Measurements from ENCODE around the gene GAS2L2.

GAS2L2 gene

GRCh38 chr17:35752945-35753764 lies at the start of gene GAS2L2:
TSS of gene GAS2L2 (minus strand) at chr17:35753239. CDS start at chr17:35752850, 389 bp downstream.
- no peak for DNase-seq

GRCh38 chr17:35801583-35802224 lies 48.7 kb upstream of the GAS2L2 start:
- DNase-seq, result no peak

GRCh38 chr17:35799942-35800341 lies 46.9 kb upstream of the GAS2L2 start:
- no peak for DNase-seq

DNA sequence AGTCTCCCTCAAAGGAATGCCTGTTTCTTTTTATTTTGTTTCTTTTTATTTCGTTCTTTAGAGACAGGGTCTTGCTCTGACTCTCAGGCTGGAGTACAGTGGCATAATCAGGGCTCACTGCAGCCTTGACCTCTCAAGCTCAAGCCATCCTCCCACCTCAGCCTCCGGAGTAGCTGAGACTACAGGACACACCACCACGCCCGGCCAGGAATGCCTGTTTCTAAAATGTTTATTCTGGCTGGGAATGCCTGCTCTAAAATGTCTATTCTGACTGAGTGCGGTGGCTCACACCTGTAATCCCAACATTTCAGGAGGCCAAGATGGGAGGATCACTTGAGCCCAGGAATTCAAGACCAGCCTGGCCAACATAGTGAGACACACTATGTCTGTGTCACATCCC lies 44.9 kb upstream of the GAS2L2 start:
- no peak for DNase-seq

DNA sequence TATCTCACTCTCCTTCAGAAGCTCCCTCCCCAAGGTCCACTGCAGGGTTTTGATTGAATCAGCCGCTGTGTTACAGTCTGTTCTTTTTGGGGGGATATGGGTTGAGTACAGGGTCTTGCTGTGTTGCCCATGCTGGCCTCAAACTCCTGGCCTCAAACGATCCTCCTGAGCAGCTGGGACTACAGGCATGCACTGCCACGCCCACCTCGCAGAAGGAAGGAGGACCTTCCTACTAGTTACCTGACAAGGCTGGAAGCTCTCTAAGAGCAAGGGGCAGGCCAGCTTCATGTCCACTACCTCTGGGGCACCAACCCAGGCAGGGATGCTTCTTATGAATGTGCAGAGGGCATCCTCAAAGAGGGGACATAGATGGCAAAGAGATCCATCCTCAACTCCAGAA lies 44.3 kb upstream of the GAS2L2 start:
- DNase-seq, result no peak

DNA sequence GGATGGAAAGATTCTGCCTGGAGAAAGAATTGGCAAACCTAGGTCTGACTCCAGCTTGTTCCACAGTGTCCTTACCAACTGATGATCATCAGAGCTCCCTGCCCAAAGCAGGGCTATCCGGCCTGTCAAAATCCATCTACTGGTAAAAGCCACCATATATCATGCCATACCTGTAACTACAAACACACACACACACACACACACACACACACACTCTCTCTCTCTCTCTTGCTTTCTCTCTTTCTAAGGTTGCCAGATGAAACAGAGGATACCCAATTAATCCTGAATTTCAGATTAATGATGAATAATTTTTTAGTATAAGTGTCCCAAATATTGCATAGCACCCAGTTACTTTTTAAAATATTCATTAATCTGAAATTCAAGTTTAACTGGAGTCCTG lies 43.9 kb upstream of the GAS2L2 start:
- DNase-seq, result no peak

GRCh38 chr17:35795871-35796265 lies 42.8 kb upstream of the GAS2L2 start:
- no peak for DNase-seq

DNA sequence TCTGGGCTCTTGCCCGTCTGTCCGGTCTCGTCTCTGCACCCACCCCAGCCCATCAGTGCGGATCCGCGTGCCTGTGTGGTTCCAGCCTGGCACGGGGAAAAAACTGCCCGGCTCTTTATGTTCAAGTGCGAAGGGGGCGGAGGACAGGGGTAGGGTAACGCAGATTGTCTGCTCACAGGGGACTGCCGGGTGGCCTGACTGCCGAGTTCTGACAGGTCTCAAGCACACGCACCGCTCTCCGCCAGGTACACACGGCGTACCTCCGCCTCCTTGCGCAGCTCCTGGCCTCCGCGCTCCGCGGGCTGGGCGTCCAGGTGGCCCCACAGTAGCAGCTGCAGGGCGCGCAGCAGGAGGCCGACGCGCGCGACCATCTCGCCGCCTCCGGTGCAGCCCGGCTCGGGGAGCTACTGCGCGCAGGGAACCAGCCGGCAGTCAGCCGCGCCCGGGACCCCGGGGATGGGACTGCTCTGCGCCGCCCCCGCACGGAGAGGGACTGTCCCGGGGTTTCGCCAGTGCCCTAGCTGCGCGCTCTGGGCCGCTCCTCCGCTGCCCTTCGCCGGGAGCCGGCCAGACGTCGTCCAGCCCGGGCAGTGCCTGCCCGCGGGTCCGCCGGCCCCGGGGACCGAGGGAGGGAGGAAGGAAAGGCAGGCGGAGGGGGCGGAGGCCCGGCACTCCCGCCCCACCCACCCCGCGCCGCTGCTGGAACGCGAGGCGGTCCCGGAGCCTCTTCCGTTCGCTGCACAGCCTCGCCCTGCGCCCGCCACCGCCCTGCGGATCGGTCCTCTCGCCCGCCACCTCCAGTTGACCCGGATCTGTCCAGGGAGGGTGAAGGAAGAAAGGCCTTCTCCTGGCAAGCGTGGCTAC lies 42.2 kb upstream of the GAS2L2 start, which contains the start of gene MMP28:
MMP28 (minus strand) TSS at position 635 of the 864 bp plus-strand sequence; CDS start at position 371, 264 bp downstream.
- DNase-seq, result no peak

- no peak for DNase-seq
Observed at GRCh38 chr17:35793257-35793656, 40.2 kb upstream of the GAS2L2 start.

GRCh38 chr17:35791681-35792350 lies 38.8 kb upstream of the GAS2L2 start:
- no peak for DNase-seq

DNA sequence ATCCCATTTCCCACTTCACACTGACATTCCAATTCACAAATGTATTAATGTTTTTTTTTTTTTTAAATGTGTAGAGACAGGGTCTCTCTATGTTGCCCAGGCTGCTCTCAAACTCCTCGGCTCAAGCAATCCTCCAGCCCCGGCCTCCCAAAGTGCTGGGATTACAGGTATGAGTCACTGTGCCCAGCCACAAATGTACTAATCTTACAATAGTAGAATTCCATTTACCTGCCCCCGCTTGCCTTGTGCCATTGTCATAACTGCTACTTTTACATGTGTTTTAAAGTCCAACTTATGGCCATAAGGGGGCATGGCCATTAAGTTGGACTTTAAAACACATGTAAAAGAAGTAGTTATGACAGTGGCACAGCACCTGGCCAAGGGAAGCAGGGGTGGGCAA lies 37.8 kb upstream of the GAS2L2 start:
- no peak for DNase-seq

DNA sequence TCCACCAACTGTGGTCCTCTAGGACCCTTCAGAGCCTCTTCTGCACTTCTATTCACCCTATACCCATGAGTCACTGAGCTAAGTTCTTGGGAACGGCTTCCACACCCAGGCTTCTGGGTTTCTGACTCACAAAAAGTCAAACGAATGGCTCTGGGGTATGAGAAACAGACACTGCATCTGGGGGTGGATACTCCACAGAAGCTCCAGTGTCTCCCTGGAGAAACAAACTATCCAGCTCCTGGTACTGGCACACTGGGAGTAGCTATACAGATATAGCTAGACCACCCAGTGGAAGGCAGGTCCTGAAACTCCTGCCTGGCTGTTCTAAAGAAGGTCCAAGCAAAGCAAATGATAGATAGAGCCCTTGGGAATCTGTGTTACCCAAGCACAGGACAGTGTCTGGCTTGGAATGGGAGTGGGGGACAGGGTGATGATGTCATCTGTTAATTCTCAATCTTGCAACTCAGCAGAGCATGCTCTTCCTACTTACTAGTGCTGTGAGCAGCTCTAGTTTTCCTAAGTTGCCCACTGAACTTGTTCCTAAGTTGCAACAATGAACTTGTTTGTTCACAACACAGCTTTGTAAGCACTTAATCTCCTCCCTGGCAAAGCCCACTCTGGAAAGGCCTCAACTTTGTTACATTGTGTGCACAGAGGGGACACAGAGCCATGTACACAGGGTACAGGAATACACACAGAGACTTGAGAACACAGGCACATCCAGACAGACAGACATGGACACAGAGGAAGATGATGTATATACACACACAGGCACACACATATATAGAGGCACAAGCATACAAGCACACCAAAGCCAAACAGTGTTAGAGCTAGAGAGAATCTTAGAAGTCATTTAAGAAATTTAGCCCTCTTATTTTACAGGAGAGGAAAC lies 35.7 kb upstream of the GAS2L2 start:
- no peak for DNase-seq

DNA sequence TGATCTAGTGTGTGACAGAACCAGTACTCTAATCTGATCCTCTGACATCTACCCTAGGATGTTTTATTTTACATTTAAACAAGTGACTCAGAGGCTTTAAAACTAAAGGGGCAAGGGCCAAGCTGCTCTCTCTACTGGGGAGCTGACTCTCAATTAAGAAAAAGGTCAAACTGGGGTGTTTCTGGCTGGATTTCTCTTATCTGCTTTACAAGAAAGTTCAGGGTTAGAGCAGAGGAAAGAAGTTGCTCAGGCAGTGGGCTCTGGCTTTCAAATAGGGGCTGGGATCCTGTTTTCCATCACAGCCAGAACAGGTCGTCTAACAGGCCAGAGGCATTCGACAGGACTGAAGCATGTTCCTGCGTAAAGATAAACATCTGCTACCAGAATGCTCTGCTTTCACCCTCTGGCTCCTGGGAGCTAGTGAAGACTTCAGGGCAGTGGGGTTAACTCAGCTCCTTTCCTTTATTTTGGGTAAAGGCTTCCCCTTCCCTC lies 33.9 kb upstream of the GAS2L2 start:
- DNase-seq, result no peak

DNA sequence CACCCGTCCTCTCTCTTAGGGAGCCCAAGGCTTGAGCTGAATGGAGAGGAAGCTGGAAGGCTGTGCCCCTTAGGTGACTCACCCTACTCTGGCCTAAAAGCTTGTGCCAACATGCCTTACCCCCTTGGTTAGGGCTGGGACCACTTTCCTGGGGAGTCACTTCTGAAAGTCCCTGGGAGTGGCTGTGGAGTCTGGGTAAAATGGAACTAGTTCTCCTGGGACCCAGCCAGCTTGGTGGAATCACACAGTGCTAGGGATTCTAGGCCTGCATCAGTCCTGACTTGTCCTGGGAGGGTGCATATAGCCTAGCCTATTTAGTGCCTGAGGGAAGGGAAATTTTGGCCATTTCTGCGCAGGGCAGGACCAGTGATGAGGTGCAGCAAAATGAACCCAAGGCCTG lies 31.9 kb upstream of the GAS2L2 start:
- DNase-seq, result no peak

- DNase-seq, result no peak
Observed at GRCh38 chr17:35780950-35781349, 27.9 kb upstream of the GAS2L2 start.

DNA sequence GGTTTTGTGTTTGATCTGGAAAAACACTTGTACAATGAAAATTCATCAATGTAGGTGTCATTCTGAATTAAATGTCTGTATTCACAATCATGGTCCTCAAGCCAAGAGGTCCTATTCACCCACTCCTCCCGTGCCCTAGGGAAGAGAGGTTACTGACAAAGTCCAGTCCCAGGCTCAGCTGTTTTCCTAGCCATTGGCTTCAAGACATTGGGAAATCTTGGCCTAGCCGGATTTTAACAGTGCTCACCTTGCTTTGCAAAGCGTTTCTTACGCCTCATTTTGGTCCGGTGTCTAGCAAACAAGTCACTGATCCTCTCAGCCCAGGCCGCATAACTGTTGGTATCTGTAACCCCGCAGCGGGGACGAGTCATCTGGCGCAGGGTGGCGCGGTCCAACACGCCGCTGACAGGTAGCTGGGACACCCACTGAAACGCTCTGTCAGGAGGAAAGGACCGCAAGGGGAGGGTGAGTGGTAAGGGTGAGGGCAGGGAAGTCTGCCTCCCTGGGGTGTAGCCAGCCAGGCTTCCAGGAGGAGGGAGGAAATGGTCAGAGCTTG lies 25.7 kb upstream of the GAS2L2 start:
- DNase-seq, result no peak

- DNase-seq, result no peak
Observed at GRCh38 chr17:35775583-35775982, 22.5 kb upstream of the GAS2L2 start.

- no peak for DNase-seq
Observed at GRCh38 chr17:35775039-35775438, 22.0 kb upstream of the GAS2L2 start.

GRCh38 chr17:35774499-35774898 lies 21.5 kb upstream of the GAS2L2 start:
- no peak for DNase-seq

DNA sequence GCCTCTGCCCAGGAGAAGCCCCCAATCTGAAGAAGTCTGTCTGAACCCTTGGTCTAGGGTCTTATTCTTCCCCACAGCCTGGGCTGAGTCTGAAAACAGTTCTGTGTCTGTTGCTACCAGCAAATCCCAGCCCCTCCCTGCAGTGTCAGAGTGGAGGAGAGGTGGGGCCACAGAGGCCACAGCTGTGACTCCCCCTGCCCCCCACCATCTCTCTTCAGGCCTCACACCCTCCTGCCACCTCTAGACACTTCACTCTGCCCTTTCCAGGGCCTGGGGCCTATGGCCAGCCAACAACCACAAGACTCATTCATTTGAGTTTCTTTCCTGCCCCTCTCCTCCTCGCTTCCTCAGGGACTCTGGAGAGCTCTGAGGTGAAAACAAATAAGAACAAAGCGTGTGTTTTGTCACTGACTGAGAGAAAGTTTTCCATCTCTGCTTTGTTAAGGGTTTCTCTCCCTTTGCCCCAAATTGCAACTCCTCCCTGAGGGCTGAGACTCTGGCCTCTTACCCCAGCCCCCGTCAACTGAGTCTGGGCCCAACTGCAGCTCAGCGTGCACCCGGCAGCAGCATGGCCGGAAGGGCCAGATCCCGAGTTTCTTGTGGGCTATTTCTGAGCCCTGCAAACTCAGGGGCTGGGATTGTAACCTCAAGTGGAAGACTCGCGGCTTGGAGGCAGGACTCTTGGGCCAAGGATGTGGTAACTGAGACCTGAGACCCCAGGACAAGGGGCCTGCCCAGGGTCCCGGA lies 20.8 kb upstream of the GAS2L2 start:
- DNase-seq, result no peak

DNA sequence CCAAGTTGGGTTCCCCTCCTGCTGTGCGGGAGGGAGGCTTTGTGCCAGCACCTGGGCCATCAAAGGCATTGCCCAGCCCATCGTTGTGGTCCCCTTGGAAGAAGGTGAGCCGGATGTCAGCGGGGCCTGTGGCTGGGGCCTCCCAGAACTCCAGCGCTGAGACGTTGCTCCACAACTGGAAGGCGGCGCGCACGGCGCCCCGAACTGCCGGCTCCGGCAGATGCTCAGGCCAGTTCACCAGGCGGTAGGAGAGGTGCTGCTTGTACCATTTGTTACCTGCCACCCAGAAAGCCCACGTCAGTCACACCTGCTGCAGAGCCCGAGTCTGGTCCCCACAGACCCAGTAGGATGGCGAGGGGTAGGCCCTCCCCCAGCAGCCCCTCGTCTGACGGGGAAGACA lies 20.1 kb upstream of the GAS2L2 start:
- DNase-seq, result no peak
